Measurements from ENCODE around the gene CSF3R.
A peak's percentile ranks its signal among the peaks of the same experiment; 100 is the strongest.

The CSF3R gene

GRCh38 chr1:36438715-36439114 lies 44.0 kb downstream of the CSF3R start:
- no peak for TF ChIP-seq CTCF (IDR thresholded peaks at IDR 0.05)
- Histone ChIP-seq H3K27ac (no peak overlapping the region), H3K4me3 (no peak overlapping the region)
- no peak for DNase-seq (ENCODE audit: low spot score)

GRCh38 chr1:36436821-36437220 lies 45.9 kb downstream of the CSF3R start:
- DNase-seq (ENCODE audit: low spot score): no peak
- no peak overlapping the region for H3K4me3 ChIP-seq
- no peak for TF ChIP-seq CTCF (IDR thresholded peaks at IDR 0.05)
- H3K27ac ChIP-seq: no peak overlapping the region

DNA sequence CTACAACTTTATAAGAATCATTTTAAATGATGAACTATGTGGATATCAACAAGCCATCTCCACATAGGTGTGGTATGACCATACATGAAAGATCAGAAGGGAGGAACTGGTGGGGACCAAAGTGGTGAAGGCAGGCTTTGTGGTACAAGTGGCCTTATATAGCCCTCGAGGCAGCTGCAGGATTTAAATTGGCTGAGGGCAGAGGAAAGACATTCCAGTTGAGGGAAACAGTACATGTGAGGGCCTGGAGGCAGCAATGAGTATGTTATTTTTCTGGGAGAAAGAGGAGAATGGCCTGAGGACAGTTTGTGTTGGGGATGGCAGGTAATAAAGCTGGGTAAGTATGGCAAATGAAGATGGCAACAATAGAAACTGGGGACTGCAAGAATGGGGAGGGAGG lies 49.6 kb downstream of the CSF3R start:
- Histone ChIP-seq H3K27ac (no peak overlapping the region), H3K4me3 (no peak overlapping the region)
- DNase-seq (ENCODE audit: low spot score): no peak
- TF ChIP-seq CTCF (IDR thresholded peaks at IDR 0.05): no peak

DNA sequence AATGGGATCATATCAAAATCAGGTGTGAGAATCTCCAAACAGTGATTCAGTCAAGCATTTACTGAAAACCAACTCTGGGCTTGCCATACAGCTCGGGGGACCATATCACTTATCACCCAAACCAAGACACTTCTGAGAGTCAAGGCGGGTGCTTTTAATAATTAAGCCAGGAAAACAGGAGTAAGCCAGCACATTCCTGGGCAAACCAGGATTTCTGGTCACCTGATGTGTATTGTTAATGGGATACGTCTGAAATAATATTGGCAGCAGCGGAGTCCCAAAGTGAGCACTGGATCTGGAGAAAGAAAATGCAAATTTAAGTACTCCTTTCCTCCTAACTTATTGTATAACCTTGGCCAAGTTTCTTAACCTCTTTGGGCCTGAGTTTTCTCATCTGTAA lies 50.1 kb downstream of the CSF3R start:
- no peak for TF ChIP-seq CTCF (IDR thresholded peaks at IDR 0.05)
- Histone ChIP-seq H3K4me3 (no peak overlapping the region), H3K27ac (no peak overlapping the region)
- DNase-seq (ENCODE audit: low spot score): no peak

DNA sequence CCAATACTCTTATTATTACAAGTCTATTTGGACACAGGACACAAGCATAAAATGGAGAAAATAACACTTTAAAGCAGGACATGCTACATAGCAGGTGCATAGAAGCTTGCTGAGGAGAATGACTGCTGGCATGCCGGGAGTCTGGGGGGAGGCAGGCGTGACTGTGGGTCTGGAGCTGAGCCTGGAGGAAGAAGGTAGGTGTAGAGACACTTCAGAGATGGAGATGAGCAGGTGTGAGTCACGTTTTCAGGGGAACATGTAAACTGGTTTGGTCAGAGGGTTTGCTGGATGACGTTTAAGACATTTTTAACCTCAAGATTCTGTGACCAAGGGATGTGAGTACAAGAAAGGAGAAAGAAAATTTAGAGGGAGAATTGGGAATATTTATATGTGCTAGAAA lies 56.9 kb downstream of the CSF3R start:
- no peak for TF ChIP-seq CTCF (IDR thresholded peaks at IDR 0.05)
- no peak for DNase-seq (ENCODE audit: low spot score)
- Histone ChIP-seq H3K27ac (no peak overlapping the region), H3K4me3 (no peak overlapping the region)

DNA sequence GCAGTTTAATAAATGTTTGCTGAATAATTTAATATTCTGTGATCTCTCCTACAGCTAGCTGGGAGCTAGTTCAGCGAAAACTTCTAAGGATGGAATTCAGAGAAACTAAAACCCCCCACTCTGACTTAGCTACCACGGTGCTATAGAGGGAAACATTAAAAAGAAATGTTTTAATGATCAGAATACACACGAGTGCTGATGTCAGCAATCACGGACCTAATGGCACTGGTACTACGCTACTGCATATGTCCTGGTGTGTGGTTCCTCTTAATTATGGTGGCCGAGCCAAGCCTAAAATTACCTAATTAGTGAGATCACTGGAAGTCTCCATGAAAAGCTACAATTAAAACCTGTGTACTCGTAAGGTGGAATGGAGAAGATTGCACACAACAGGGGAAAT lies 61.1 kb downstream of the CSF3R start:
- Histone ChIP-seq H3K27ac (no peak overlapping the region), H3K4me3 (no peak overlapping the region)
- TF ChIP-seq CTCF (IDR thresholded peaks at IDR 0.05): no peak
- no peak for DNase-seq (ENCODE audit: low spot score)

GRCh38 chr1:36420836-36421317 lies 61.8 kb downstream of the CSF3R start:
- no peak overlapping the region for H3K27ac ChIP-seq
- peak; percentile 59 for TF ChIP-seq CTCF (IDR thresholded peaks at IDR 0.05)
- H3K4me3 ChIP-seq: no peak overlapping the region
- peak; percentile 91 for DNase-seq (ENCODE audit: low spot score)
